ENCODE data around the gene PRPF38A. TPM values are rescaled to one million over a fixed set of nuclear protein-coding genes. Genes with fewer than 3 reads are reported as not detected.

Gene PRPF38A
- total RNA-seq, 1 experiment from 2014 or later: 89.9 TPM

DNA sequence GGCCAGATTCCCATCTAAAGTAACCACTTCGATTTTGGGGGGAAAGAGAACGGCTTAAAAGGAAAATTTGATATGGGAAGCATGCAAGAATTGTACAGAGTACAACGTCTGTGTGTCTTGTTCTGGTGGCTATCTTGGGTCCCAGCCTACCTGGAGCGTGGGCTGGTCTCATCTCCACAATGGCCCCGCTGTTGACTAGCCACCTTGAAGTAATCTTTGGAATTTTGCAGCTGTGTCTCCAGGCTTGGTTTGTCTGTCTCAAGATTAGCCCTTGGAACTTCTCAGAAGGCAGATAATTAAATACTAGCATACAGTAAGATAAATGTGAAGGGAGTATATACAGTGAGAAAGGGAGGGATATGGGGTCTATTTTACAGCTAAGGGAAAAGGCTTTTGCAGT, 37.1 kb upstream of the PRPF38A start:
- Mint-ChIP-seq H3K27ac (no peak overlapping the region; a peak in 1 of 7 replicates), H3K9me3 (no peaks in the 10 kb centered on the region), H3K4me3 (peak overlapping the region; percentile 89 to 91; a peak in 4 of 5 replicates), H3K4me1 (peaks cover 28 to 29% of the 10 kb centered on the region in 2 experiments), H3K36me3 (ENCODE audit: insufficient read depth in 1 of 3, low read depth in 3 of 3) (peaks cover 1 to 28% (median 13%) of the 10 kb centered on the region in 3 experiments), H3K27me3 (ENCODE audit: low read depth) (no peaks in the 10 kb centered on the region)
- H3K18ac ChIP-seq (ENCODE audit: insufficient read length, low read depth, low read length): no peak overlapping the region
- WGBS (ENCODE audit: extremely low coverage, insufficient read length, low lambda C conversion rate): no CpG with 5 or more reads among the region's 5 CpGs
- H3K79me2 ChIP-seq (ENCODE audit: insufficient read depth, low read length): no peaks in the 10 kb centered on the region
- no peaks in the 10 kb centered on the region for H3K9me3 ChIP-seq (ENCODE audit: control insufficient read depth, low read depth, low read length)
- no peak overlapping the region for H3K9ac ChIP-seq (ENCODE audit: extremely low read depth, insufficient read length, low read length)
- no peak overlapping the region for H4K91ac ChIP-seq (ENCODE audit: insufficient read length, low read depth, low read length)
- H2AK5ac ChIP-seq (ENCODE audit: insufficient read length, low read length): no peak overlapping the region
- no peak overlapping the region for H2AFZ ChIP-seq (ENCODE audit: low read length)
- TF ChIP-seq, protein P1, sequence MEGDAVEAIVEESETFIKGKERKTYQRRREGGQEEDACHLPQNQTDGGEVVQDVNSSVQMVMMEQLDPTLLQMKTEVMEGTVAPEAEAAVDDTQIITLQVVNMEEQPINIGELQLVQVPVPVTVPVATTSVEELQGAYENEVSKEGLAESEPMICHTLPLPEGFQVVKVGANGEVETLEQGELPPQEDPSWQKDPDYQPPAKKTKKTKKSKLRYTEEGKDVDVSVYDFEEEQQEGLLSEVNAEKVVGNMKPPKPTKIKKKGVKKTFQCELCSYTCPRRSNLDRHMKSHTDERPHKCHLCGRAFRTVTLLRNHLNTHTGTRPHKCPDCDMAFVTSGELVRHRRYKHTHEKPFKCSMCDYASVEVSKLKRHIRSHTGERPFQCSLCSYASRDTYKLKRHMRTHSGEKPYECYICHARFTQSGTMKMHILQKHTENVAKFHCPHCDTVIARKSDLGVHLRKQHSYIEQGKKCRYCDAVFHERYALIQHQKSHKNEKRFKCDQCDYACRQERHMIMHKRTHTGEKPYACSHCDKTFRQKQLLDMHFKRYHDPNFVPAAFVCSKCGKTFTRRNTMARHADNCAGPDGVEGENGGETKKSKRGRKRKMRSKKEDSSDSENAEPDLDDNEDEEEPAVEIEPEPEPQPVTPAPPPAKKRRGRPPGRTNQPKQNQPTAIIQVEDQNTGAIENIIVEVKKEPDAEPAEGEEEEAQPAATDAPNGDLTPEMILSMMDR (conservative IDR thresholded peaks at IDR 0.05): no peak
- H3K27ac ChIP-seq (ENCODE audit: insufficient read length, low read depth, low read length): no peak overlapping the region
- no peak overlapping the region for H3T11ph ChIP-seq (ENCODE audit: low read length)
- H2BK5ac ChIP-seq (ENCODE audit: insufficient read length, low read length): no peak overlapping the region
- H3K56ac ChIP-seq (ENCODE audit: insufficient read length, low read depth, low read length): no peak overlapping the region
- peaks cover 5% of the 10 kb centered on the region for H3K23me2 ChIP-seq (ENCODE audit: insufficient read length, low read depth, low read length, poor library complexity, severe bottlenecking)
- H3K23ac ChIP-seq (ENCODE audit: insufficient read length, low read depth, low read length): no peak overlapping the region
- no peak overlapping the region for H4K5ac ChIP-seq (ENCODE audit: insufficient read length, low read depth, low read length)
- no peaks in the 10 kb centered on the region for H3K79me1 ChIP-seq (ENCODE audit: insufficient read depth, low read depth, low read length, poor library complexity, severe bottlenecking)
- H3K27me3 ChIP-seq (ENCODE audit: insufficient read depth, low read length): no peaks in the 10 kb centered on the region
- H2BK20ac ChIP-seq (ENCODE audit: low read depth, low read length, poor library complexity, severe bottlenecking): no peak overlapping the region
- no peak overlapping the region for H4K8ac ChIP-seq (replicated peaks; ENCODE audit: insufficient read length, low read depth, low read length)
- no peak overlapping the region for H2BK120ac ChIP-seq (ENCODE audit: low read depth, low read length, poor library complexity, severe bottlenecking)
- H3K4me2 ChIP-seq (ENCODE audit: insufficient read depth, insufficient read length, low read length): no peak overlapping the region
- no peak overlapping the region for H2BK15ac ChIP-seq (ENCODE audit: low read depth, low read length)
- H3K4me1 ChIP-seq (ENCODE audit: insufficient read depth, low read length): no peaks in the 10 kb centered on the region
- H3K14ac ChIP-seq (ENCODE audit: insufficient read depth, low read length): no peak overlapping the region
- no peak for DNase-seq
- no peak overlapping the region for H2BK12ac ChIP-seq (ENCODE audit: insufficient read length, low read depth, low read length)
- no peak overlapping the region for H3K4ac ChIP-seq (ENCODE audit: low read depth, low read length)
- no peaks in the 10 kb centered on the region for H4K20me1 ChIP-seq (ENCODE audit: control insufficient read depth, insufficient read depth, insufficient read length)
